Stomach smooth muscle (tissue), 2 donors: Measurements from ENCODE around the gene DNM2.

Experiments used
- H3K27ac ChIP-seq: one replicate; pipeline ENCODE4 v1.7.0; 2013; ENCODE audit warnings: mild to moderate bottlenecking, low read length, inconsistent platforms
- H3K27me3 ChIP-seq, 2 donors: one replicate each; pipeline ENCODE4 v1.7.0; 2013; ENCODE audit warnings: low read length in 2 of 2; ENCODE audit not compliant: insufficient read depth in 2 of 2, control insufficient read depth in 1 of 2
- H3K36me3 ChIP-seq, 2 donors: one replicate each; pipeline ENCODE4 v1.7.0; 2013; ENCODE audit warnings: low read length in 2 of 2; ENCODE audit not compliant: control insufficient read depth in 2 of 2, insufficient read depth in 2 of 2
- H3K4me1 ChIP-seq: one replicate; pipeline ENCODE4 v1.7.0; 2013; ENCODE audit warnings: low read length; ENCODE audit not compliant: control insufficient read depth, insufficient read depth
- H3K4me3 ChIP-seq, 2 donors: one replicate each; pipeline ENCODE4 v1.7.0; 2013; ENCODE audit warnings: low read length in 2 of 2
- H3K9ac ChIP-seq, 2 donors: one replicate each; pipeline ENCODE4 v1.7.0; 2013; ENCODE audit warnings: low read length in 2 of 2, mild to moderate bottlenecking in 1 of 2
- H3K9me3 ChIP-seq, 2 donors: one replicate each; pipeline ENCODE4 v1.7.0; 2013; ENCODE audit warnings: low read length in 2 of 2; ENCODE audit not compliant: control insufficient read depth in 2 of 2
- donor health status: healthy.
- donor health status: Pancreatic carcinoma.

DNM2 gene

DNA sequence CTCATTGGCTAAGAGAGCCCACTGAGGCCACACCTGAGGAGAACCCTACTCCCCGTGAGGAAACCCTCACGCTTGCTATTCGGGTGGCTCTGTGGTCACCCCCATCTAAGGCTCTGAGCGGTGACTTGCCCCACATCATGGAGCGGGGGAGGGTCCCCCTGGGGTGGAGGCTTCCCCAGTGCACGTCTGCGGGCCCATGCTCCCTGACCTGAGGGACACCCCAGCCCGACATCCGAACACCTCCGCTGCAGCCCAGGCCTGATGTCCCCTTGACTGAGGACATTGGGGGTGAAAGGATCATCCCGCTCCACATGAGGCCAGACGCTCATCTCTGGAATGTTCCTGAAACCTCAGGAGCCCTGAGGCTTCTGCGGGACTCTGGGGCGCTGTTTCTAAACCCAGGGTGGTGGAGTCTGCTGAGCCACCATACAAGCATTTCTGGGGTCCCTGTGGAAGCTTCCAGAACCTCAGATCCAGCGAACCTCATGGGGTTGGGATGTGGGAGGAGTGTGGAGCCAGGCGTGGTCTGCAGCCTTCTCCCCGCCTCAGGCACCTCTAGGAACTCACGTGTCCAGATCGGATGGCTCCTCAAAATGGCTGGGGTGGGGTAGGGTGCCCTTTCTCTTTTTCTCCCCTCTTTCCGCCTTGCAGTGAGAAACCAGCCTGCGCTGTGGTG is 98.2 kb downstream of the DNM2 start:
- peak overlapping the region in 1 of 2 donors; percentile 60 for H3K4me3 ChIP-seq
- no peaks in the 10 kb centered on the region for H3K9me3 ChIP-seq
- H3K9ac ChIP-seq, result no peak overlapping the region
- H3K27me3 ChIP-seq, result no peaks in the 10 kb centered on the region
- H3K4me1 ChIP-seq, result peaks cover 8% of the 10 kb centered on the region
- no peak overlapping the region for H3K27ac ChIP-seq
- H3K36me3 ChIP-seq, result peaks cover 22 to 32% of the 10 kb centered on the region in 2 donors

DNA sequence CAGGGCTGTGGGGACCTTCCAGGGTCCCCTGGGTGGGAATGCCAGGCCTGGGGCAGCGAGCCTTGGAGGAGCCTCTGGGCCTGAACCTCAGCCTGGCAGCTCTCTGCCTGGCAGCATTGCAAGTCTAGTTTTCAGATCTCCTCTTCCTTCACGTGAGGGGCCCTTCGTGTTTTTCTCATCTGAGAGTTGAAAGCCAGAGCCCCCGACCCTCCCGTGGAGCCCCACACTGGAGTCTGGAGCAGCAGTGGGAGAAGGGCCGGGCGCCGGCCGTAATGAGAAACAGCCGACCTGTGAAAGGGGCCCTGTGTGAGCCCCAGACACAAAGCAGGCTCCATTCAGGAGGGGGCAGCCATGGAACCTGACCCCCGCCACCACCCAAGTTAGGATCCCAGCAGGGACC is 98.8 kb downstream of the DNM2 start:
- peak overlapping the region in 1 of 2 donors; percentile 60 for H3K4me3 ChIP-seq
- H3K9ac ChIP-seq, result peak overlapping the region in 1 of 2 donors; percentile 52
- H3K9me3 ChIP-seq, result no peaks in the 10 kb centered on the region
- H3K4me1 ChIP-seq, result peaks cover 8% of the 10 kb centered on the region
- peaks cover 26 to 35% of the 10 kb centered on the region in 2 donors for H3K36me3 ChIP-seq
- H3K27me3 ChIP-seq, result no peaks in the 10 kb centered on the region
- H3K27ac ChIP-seq, result no peak overlapping the region

DNA sequence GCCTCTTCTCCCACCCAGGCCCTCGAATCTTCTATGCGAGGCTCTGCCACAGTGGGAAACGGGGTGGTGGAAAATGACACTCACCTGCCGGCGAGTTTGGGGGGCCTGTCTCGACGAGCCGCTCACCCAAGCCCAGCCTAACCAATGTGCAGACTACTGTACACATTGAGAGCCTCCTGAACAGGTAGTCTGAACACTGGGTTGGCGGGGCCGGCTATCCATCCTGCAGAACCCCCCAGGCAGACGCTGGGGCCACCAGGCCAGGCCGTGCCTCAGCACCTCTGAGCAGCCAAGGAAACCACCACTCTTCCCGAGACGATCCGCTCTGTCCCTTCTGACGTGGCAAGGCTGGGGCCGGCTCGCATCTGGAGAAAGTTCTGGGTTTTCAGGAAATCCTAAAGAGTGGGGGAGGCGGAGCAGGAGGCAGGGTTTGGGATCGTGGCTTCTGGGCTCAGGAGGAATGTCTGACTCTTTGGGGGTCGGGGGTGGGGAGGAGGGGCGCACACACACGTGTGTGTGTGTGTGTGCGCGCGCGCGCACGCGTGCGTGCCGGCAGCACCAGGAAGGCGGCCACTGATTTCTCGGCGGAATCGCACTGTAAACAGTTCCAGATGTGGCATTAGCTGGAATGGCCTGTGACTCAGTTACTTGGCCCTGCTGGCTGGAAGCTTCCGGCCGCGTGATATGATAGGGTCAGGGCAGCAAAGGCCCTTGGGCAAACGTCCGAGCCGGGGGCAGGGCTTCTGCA is 99.6 kb downstream of the DNM2 start:
- Histone ChIP-seq H3K27ac (no peak overlapping the region), H3K27me3 (no peaks in the 10 kb centered on the region), H3K36me3 (peaks cover 28 to 32% of the 10 kb centered on the region in 2 donors), H3K4me3 (peak overlapping the region in 1 of 2 donors; percentile 60), H3K9me3 (no peaks in the 10 kb centered on the region), H3K4me1 (peaks cover 8% of the 10 kb centered on the region), H3K9ac (peak overlapping the region in 1 of 2 donors; percentile 52)

DNA sequence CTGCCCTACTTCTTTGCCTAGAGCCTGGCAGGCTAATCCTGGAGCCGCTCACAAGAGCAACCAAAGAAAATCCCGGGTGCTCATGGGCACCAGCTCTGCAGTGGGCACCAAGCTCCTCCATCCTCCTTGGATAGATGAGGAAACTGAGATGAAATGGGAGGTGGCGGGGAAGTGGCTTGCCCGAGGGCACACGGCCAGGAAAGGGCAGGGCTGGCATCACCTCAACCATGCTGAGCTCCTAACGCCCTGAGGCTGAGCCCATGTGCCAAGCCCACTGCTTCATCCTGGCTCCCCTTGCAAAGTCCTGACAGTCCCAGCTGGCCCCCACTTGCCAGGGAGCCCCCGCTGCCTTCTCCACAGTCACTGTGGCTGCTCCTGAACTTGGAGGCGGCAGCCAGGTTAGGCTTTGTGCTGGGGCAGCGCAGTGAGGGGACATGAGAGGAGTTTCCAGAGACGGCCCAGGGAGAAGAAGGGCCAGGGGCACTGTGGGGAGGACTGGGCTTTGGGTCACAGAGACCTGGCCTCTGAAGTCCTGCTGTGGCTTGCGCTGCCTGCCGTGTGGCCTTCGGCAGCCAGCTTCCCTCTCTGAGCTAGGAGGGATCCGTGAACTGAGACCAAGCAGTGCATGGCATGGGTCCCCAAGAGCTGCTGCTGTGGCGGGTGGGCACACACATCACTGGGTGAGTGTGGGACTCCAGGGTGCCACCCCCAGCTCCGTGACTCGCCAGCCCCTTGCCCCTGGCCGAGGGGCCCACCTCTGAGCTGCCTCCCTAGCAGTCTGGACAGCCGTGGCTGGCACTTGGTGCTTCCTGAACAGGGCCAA is 100.6 kb downstream of the DNM2 start:
- Histone ChIP-seq H3K4me3 (no peak overlapping the region), H3K9ac (no peak overlapping the region), H3K4me1 (peaks cover 8% of the 10 kb centered on the region), H3K36me3 (peaks cover 23 to 24% of the 10 kb centered on the region in 2 donors), H3K9me3 (no peaks in the 10 kb centered on the region), H3K27me3 (no peaks in the 10 kb centered on the region), H3K27ac (no peak overlapping the region)

DNA sequence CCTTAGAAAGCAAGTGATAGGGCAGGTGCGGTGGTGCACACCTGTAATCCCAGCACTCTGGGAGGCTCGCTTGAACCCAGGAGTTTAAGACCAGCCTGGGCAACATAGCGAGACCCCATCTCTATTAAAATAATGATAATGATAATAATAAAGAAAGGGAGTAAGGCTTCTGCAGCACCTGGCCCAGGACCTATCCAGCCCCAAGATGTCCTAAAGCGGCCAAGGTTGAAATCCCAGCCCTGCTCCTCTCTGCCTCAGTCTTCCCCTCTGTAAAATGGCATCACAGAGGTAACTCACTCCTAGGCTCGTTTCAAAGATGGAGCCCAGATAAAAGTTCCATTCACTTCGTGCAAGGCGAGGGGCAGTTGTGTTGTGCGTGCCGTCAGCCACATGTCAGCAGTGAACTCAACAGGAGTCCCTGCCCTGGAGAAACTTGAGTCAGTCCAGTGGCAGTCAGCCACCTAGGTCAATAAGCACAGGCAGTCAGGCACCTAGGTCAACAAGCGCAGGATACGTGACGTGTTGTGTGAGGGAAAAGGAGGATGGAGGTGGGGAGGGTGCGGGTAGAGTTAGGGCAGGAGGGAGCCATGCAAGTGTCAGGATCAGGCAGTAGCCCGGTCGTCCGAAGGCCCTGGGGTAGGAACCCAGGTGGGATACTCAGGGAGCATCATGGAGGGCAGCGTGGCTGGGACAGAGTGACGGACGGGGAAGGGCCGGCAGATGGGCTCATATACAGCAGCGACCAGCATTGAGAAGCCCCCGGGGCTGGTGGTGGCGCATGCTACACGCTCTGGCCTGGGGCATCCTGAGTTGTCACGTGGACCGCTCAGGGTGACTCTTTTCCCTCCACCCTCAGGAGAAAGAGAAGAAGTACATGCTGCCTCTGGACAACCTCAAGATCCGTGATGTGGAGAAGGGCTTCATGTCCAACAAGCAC is 101.5 kb downstream of the DNM2 start:
- no peaks in the 10 kb centered on the region for H3K9me3 ChIP-seq
- no peak overlapping the region for H3K27ac ChIP-seq
- H3K4me3 ChIP-seq, result no peak overlapping the region
- peaks cover 29 to 30% of the 10 kb centered on the region in 2 donors for H3K36me3 ChIP-seq
- peaks cover 8% of the 10 kb centered on the region for H3K4me1 ChIP-seq
- H3K9ac ChIP-seq, result no peak overlapping the region
- H3K27me3 ChIP-seq, result no peaks in the 10 kb centered on the region

DNA sequence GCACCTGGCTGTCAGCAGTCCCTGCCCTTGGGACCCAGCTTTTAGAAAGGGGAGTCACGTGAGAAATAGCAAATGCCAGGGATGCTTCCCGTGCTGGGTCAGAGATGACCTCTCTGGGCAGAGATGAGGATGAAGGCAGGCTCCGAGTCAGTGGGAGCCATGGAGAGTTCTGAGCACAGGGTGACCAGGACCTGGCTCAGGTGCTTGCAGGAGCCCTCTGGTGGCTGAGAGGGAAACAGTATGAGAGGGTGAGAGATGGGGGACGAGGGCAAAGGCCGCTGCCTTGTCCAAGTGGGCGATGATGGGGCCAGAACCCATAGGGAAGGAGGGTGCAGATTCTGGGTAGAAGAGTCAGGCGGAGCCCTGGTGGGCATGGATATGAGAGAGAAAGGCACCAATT is 102.3 kb downstream of the DNM2 start:
- Histone ChIP-seq H3K9ac (no peak overlapping the region), H3K9me3 (no peaks in the 10 kb centered on the region), H3K27me3 (no peaks in the 10 kb centered on the region), H3K4me3 (no peak overlapping the region), H3K27ac (no peak overlapping the region), H3K36me3 (peaks cover 29 to 33% of the 10 kb centered on the region in 2 donors), H3K4me1 (peaks cover 8% of the 10 kb centered on the region)

DNA sequence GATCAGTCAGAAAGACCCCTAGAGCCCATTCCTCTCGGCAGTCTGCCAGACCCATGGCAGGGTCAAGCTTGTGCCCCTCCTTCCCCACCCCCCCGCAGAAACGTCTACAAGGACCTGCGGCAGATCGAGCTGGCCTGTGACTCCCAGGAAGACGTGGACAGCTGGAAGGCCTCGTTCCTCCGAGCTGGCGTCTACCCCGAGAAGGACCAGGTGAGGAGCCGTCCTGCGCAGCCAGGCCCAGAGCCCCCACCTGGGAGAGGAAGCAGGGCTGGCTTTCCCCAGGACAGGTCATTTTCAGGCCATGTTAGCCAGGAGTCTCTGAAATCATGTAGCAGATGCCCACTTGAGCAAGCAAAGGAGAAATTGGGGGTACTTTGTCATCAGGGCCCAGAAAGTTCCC is 105.8 kb downstream of the DNM2 start:
- Histone ChIP-seq H3K9me3 (no peaks in the 10 kb centered on the region), H3K9ac (no peak overlapping the region), H3K4me3 (no peak overlapping the region), H3K4me1 (no peaks in the 10 kb centered on the region), H3K27me3 (no peaks in the 10 kb centered on the region), H3K36me3 (peaks cover 39 to 41% of the 10 kb centered on the region in 2 donors), H3K27ac (no peak overlapping the region)

DNA sequence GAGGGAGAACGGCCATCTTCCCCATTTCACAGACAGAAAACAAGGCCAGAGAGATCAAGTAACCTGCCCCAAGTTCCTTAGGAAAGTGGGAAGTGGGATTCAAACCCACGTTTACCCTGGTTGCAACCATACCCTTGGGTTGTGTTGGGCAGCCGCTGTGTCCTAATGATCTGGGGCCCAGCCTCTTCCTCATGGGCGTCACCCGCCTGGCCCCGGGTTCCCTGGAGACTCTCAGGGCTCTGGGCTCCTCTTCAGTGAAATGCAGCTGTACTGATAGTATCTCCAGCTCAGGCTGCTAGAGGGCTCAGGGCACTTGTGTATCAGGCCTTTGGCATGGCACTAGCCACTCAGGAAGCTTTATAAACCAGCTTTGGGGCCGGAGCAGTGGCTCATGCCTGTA is 108.4 kb downstream of the DNM2 start:
- H3K27me3 ChIP-seq, result no peaks in the 10 kb centered on the region
- H3K9me3 ChIP-seq, result no peaks in the 10 kb centered on the region
- H3K36me3 ChIP-seq, result peaks cover 29 to 37% of the 10 kb centered on the region in 2 donors
- no peaks in the 10 kb centered on the region for H3K4me1 ChIP-seq
- H3K4me3 ChIP-seq, result no peak overlapping the region
- no peak overlapping the region for H3K27ac ChIP-seq
- no peak overlapping the region for H3K9ac ChIP-seq

DNA sequence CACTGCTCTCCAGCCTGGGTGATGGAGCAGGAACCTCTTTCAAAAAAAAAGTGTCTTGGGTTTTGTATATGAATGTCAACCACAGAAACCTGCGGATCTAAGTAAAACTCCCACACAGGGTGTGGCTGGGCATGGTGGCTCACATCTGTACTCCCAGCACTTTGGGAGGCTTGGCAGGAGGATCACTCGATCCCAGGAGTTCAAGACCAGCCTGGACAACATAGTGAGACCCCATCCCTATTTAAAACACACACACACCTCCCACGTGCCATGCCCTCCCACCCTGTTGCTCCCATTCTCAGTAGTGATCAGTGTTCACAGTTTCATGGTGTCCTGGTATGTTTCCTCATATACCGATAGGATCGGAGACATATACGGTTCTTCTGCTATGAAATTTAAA is 109.0 kb downstream of the DNM2 start:
- Histone ChIP-seq H3K9ac (no peak overlapping the region), H3K9me3 (no peaks in the 10 kb centered on the region), H3K4me3 (no peak overlapping the region), H3K4me1 (no peaks in the 10 kb centered on the region), H3K27ac (no peak overlapping the region), H3K36me3 (peaks cover 24 to 36% of the 10 kb centered on the region in 2 donors), H3K27me3 (no peaks in the 10 kb centered on the region)
